A549 (cell line): Measurements from ENCODE around the gene NAA25.

Experiments
- CEBPB ChIP-seq, 2 experiments: fragments of >200 bp in 1 of 2; sonication (Bioruptor Twin) in 1 of 2; formaldehyde crosslinking in 1 of 2; IDR thresholded peaks; 2 replicates each; pipeline ENCODE4 v1.6.1; 2012 to 2016
- FOSL2 ChIP-seq, 2 experiments: fragments of 450-650 bp in 1 of 2; fragments of >200 bp in 1 of 2; sonication (Bioruptor Twin) in 1 of 2; formaldehyde crosslinking; IDR thresholded peaks; 2 replicates each; pipeline versions ENCODE4 v1.5.0 to v1.6.1; 2016 to 2020; ENCODE audit warnings: mild to moderate bottlenecking in 1 of 2, moderate library complexity in 1 of 2
- JUN ChIP-seq, 2 experiments: fragments of >200 bp; sonication (Bioruptor Twin); formaldehyde crosslinking; IDR thresholded peaks; 2 replicates in 1 of 2; 3 replicates in 1 of 2; pipeline ENCODE4 v1.6.1; 2016 to 2017
- MAFK ChIP-seq: fragments of 450-650 bp; IDR thresholded peaks from 2 replicates; pipeline ENCODE4 v1.6.1; 2014; ENCODE audit not compliant: partially characterized antibody
- MYC ChIP-seq: IDR thresholded peaks from 2 replicates; pipeline ENCODE4 v1.6.1; 2012; ENCODE audit warnings: mild to moderate bottlenecking, inconsistent platforms, low read length, improper control_type of control experiment, borderline replicate concordance
- POLR2A ChIP-seq: IDR thresholded peaks from 2 replicates; pipeline ENCODE4 v1.6.1; 2012; ENCODE audit warnings: mild to moderate bottlenecking, low read length
- RFX5 ChIP-seq: fragments of 450-650 bp; IDR thresholded peaks from 2 replicates; pipeline ENCODE4 v1.7.1; 2014; ENCODE audit warnings: antibody characterized with exemption, mild to moderate bottlenecking, moderate library complexity
- RNF2 ChIP-seq: fragments of 200-600 bp; sonication (generic); IDR thresholded peaks from 2 replicates; pipeline ENCODE4 v1.6.1; 2016; ENCODE audit warnings: low read depth, mild to moderate bottlenecking, antibody characterized with exemption, moderate library complexity, borderline replicate concordance
- TF ChIP-seq, protein P1 (sequence below): fragments of >200 bp; sonication (Bioruptor Twin); formaldehyde crosslinking; IDR thresholded peaks from 3 replicates; pipeline ENCODE4 v1.5.1; 2016
- TF ChIP-seq, protein P2 (sequence below): fragments of 150-350 bp; IDR thresholded peaks from 2 replicates; pipeline ENCODE4 v1.6.1; 2014; ENCODE audit warnings: low read depth, mild to moderate bottlenecking, low read length
- TF ChIP-seq, protein P3 (sequence below): fragments of 250-450 bp; sonication (Bioruptor Pico); IDR thresholded peaks from 2 replicates; pipeline ENCODE4 v1.5.0; 2021; ENCODE audit warnings: mild to moderate bottlenecking, moderate library complexity, borderline replicate concordance

DNA sequence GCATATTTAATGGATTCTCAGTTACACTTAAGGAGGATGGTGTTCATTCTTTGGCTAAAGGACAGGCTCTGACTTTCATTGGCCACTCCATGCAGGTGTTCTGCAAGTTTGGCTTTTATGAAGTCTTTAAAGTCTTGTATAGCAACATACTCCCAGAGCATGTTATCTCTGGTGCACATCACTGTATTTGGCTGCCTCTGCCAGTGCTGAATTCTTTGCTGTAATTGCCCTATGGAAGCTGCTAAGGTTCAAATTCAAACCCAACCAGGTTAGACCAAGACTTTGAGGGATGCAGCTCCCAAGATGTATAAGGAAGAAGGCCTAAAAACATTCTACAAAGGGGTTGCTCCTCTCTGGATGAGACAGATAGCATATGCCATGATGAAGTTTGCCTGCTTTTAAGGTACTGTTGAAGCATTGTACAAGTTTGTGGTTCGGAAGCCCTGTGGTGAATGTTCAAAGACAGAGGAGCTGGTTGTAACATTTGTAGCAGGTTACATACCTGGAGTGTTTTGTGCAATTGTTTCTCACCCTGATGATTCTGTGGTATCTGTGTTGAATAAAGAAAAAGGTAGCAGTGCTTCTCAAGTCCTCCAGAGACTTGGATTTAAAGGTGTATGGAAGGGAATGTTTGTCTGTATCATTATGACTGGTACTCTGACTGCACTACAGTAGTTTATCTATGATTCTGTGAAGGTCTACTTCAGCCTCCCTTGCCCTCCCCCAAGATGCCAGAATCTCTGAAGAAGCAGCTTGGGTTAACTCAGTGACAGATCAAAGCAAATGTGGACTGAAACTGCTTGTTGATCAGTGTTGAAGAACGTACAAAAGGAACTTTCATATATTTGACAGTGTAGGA is 115.1 kb downstream of the NAA25 start:
- TF ChIP-seq, protein P1, sequence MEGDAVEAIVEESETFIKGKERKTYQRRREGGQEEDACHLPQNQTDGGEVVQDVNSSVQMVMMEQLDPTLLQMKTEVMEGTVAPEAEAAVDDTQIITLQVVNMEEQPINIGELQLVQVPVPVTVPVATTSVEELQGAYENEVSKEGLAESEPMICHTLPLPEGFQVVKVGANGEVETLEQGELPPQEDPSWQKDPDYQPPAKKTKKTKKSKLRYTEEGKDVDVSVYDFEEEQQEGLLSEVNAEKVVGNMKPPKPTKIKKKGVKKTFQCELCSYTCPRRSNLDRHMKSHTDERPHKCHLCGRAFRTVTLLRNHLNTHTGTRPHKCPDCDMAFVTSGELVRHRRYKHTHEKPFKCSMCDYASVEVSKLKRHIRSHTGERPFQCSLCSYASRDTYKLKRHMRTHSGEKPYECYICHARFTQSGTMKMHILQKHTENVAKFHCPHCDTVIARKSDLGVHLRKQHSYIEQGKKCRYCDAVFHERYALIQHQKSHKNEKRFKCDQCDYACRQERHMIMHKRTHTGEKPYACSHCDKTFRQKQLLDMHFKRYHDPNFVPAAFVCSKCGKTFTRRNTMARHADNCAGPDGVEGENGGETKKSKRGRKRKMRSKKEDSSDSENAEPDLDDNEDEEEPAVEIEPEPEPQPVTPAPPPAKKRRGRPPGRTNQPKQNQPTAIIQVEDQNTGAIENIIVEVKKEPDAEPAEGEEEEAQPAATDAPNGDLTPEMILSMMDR: no peak
- TF ChIP-seq RNF2: no peak
- TF ChIP-seq MAFK: no peak
- no peak for TF ChIP-seq JUN (IDR thresholded peaks at IDR 0.05)
- no peak for TF ChIP-seq MYC
- no peak for TF ChIP-seq RFX5
- TF ChIP-seq, protein P2, sequence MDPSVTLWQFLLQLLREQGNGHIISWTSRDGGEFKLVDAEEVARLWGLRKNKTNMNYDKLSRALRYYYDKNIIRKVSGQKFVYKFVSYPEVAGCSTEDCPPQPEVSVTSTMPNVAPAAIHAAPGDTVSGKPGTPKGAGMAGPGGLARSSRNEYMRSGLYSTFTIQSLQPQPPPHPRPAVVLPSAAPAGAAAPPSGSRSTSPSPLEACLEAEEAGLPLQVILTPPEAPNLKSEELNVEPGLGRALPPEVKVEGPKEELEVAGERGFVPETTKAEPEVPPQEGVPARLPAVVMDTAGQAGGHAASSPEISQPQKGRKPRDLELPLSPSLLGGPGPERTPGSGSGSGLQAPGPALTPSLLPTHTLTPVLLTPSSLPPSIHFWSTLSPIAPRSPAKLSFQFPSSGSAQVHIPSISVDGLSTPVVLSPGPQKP: no peak
- TF ChIP-seq FOSL2 (IDR thresholded peaks at IDR 0.05): no peak
- no peak for TF ChIP-seq FOSL2 (CRISPR knock-in tag; IDR thresholded peaks at IDR 0.05)
- TF ChIP-seq POLR2A: no peak
- TF ChIP-seq, protein P3, sequence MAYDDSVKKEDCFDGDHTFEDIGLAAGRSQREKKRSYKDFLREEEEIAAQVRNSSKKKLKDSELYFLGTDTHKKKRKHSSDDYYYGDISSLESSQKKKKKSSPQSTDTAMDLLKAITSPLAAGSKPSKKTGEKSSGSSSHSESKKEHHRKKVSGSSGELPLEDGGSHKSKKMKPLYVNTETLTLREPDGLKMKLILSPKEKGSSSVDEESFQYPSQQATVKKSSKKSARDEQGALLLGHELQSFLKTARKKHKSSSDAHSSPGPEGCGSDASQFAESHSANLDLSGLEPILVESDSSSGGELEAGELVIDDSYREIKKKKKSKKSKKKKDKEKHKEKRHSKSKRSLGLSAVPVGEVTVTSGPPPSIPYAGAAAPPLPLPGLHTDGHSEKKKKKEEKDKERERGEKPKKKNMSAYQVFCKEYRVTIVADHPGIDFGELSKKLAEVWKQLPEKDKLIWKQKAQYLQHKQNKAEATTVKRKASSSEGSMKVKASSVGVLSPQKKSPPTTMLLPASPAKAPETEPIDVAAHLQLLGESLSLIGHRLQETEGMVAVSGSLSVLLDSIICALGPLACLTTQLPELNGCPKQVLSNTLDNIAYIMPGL (CRISPR knock-in tag): no peak
- no peak for TF ChIP-seq CEBPB (IDR thresholded peaks at IDR 0.05)
